NCI-H69 (cell line): ENCODE results near the gene DNAJA1.

Source experiments
- DNase-seq: peaks from one replicate; lab custom pipeline; 2025; lab: John Stamatoyannopoulos, UW

Gene DNAJA1

GRCh38 chr9:33029231-33029786 lies 4.2 kb downstream of the DNAJA1 start:
- DNase-seq: peak; percentile 11

- DNase-seq: no peak
These were observed 5.2 kb downstream of the DNAJA1 start for GRCh38 chr9:33030285-33030684.

GRCh38 chr9:33032292-33032691 lies 7.2 kb downstream of the DNAJA1 start:
- DNase-seq: no peak

GRCh38 chr9:33032865-33033264 lies 7.8 kb downstream of the DNAJA1 start:
- no peak for DNase-seq

- no peak for DNase-seq
These were observed 15.8 kb downstream of the DNAJA1 start for GRCh38 chr9:33040792-33041431.

- DNase-seq: peak; percentile 24
These were observed 16.5 kb downstream of the DNAJA1 start for GRCh38 chr9:33041432-33042188.

- DNase-seq: peak; percentile 10
These were observed 17.4 kb downstream of the DNAJA1 start for GRCh38 chr9:33042473-33042872.

GRCh38 chr9:33043671-33044070 lies 18.6 kb downstream of the DNAJA1 start:
- peak; percentile 50 for DNase-seq

- DNase-seq: peak; percentile 98
These were observed 19.1 kb downstream of the DNAJA1 start for GRCh38 chr9:33044162-33044673.

- DNase-seq: peak; percentile 85
These were observed 19.7 kb downstream of the DNAJA1 start for GRCh38 chr9:33044677-33045282.

- no peak for DNase-seq
These were observed 21.0 kb downstream of the DNAJA1 start for GRCh38 chr9:33046061-33046460.

GRCh38 chr9:33048054-33048465 lies 23.0 kb downstream of the DNAJA1 start:
- DNase-seq: no peak

GRCh38 chr9:33049680-33050361 lies 24.7 kb downstream of the DNAJA1 start:
- DNase-seq: no peak

GRCh38 chr9:33051144-33051543 lies 26.1 kb downstream of the DNAJA1 start:
- no peak for DNase-seq

GRCh38 chr9:33065157-33066076 lies 40.3 kb downstream of the DNAJA1 start:
- DNase-seq: no peak

- DNase-seq: no peak
These were observed 43.9 kb downstream of the DNAJA1 start for GRCh38 chr9:33068991-33069390.

- DNase-seq: peak; percentile 99
These were observed 51.3 kb downstream of the DNAJA1 start, which contains the start of gene SMU1 for GRCh38 chr9:33076046-33077004. Gene SMU1 (minus strand): TSS chr9:33076674. CDS start chr9:33076608, 66 bp downstream.

GRCh38 chr9:33080534-33080933 lies 55.5 kb downstream of the DNAJA1 start:
- DNase-seq: peak; percentile 33

- DNase-seq: peak; percentile 95
These were observed 56.2 kb downstream of the DNAJA1 start for GRCh38 chr9:33081128-33081851.
